ENCODE data around the gene TNNT2.

Gene TNNT2

GRCh38 chr1:201362906-201363305, 14.6 kb downstream of the TNNT2 start:
- no peak for DNase-seq (ENCODE audit: low spot score)
- no peak overlapping the region for H3K27ac ChIP-seq
- ChIA-PET CTCF (interaction anchor here (0.6 to 7.3 kb wide), 11 partner anchors 9 to 215 kb away, joined by 3 to 132 read pairs (median 5); no protein-coding TSS in a partner anchor), POLR2A (ENCODE audit: low non-redundant PET) (no interaction called here)
- no peak for TF ChIP-seq CTCF (conservative IDR thresholded peaks at IDR 0.05; ENCODE audit: low read depth)

GRCh38 chr1:201361652-201362504, 15.6 kb downstream of the TNNT2 start:
- ChIA-PET CTCF (interaction anchor here (0.6 to 7.3 kb wide), 37 partner anchors 9 to 1302 kb away, joined by 3 to 132 read pairs (median 4); no protein-coding TSS in a partner anchor), POLR2A (ENCODE audit: low non-redundant PET) (interaction anchor here (0.6 kb wide), 1 partner anchor 26 kb away, joined by 3 read pairs; no protein-coding TSS in a partner anchor)
- peak; percentile 83 for TF ChIP-seq CTCF (conservative IDR thresholded peaks at IDR 0.05; ENCODE audit: low read depth)
- DNase-seq (ENCODE audit: low spot score), result peak; percentile 95
- no peak overlapping the region for H3K27ac ChIP-seq

DNA sequence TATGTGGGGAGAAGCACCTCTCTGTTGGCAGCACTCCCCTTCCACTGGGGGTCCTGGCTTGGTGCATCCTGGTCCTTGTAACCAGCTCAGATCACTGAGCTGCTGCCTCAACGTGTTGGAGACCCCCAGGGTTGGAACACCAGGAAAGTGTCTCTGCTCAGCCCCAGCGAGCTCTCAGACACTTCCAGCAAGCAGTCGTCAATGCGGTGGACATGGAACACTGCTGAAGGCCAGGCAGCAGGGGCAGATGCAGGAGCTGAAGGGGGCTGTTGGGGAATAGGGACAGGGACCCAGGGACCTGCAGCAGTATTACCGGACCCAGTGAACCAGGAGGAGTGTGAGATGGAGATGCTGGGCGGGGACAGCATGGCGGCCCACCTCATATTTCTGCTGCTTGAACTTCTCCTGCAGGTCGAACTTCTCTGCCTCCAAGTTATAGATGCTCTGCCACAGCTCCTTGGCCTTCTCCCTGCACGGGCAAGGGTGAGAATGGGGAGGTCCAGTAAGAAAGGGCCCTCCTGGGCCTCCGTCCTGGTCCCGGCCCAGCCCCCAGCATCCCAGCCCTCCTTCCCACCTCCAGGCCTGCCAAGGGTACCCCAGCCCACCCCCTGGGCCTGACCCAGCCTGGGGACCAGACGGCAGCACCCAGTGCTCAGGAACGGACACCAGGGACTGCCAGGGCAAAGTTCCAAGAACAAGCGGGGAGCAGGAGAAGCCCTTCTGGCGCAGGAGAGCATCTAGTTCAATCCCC, 16.4 kb downstream of the TNNT2 start:
- POLR2A ChIA-PET (ENCODE audit: low non-redundant PET), result interaction anchor here (0.6 kb wide), 1 partner anchor 26 kb away, joined by 3 read pairs; no protein-coding TSS in a partner anchor
- TF ChIP-seq CTCF (conservative IDR thresholded peaks at IDR 0.05; ENCODE audit: low read depth), result no peak
- no peak for DNase-seq (ENCODE audit: low spot score)
- CTCF ChIA-PET, result interaction anchor here (0.6 to 7.3 kb wide), 34 partner anchors 8 to 1301 kb away, joined by 3 to 132 read pairs (median 4); partner anchors contain the start of gene PKP1
- no peak overlapping the region for H3K27ac ChIP-seq

- no peak overlapping the region for H3K27ac ChIP-seq
- TF ChIP-seq CTCF (conservative IDR thresholded peaks at IDR 0.05; ENCODE audit: low read depth), result no peak
- CTCF ChIA-PET, result interaction anchor here (0.7 to 7.3 kb wide), 13 partner anchors 9 to 247 kb away, joined by 3 to 132 read pairs (median 6); partner anchors contain the start of gene PKP1
- no peak for DNase-seq (ENCODE audit: low spot score)
- POLR2A ChIA-PET (ENCODE audit: low non-redundant PET), result no interaction called here
These were observed 17.0 kb downstream of the TNNT2 start for GRCh38 chr1:201360486-201360885.

- POLR2A ChIA-PET (ENCODE audit: low non-redundant PET), result no interaction called here
- no peak for DNase-seq (ENCODE audit: low spot score)
- CTCF ChIA-PET, result interaction anchor here (0.9 to 7.3 kb wide), 5 partner anchors 12 to 274 kb away, joined by 3 to 132 read pairs (median 19); no protein-coding TSS in a partner anchor
- no peak for TF ChIP-seq CTCF (conservative IDR thresholded peaks at IDR 0.05; ENCODE audit: low read depth)
- no peak overlapping the region for H3K27ac ChIP-seq
These were observed 17.6 kb downstream of the TNNT2 start for GRCh38 chr1:201359873-201360210.

Measured in RWPE1 (cell line).